WTC11 (cell line): ENCODE measurements around the gene POLR3A.

ENCODE experiments used
- TCF7 ChIP-seq: sonication (generic); formaldehyde crosslinking; IDR thresholded peaks from 2 replicates; pipeline ENCODE4 v1.8.0; 2022; ENCODE audit warnings: mild to moderate bottlenecking, low read depth, missing genetic modification reagents, moderate library complexity
- TF ChIP-seq, protein P1 (sequence below): fragments of 200-600 bp; IDR thresholded peaks from 2 replicates; pipeline ENCODE4 v1.8.0; 2022; ENCODE audit warnings: antibody characterized with exemption

- TF ChIP-seq, protein P1, sequence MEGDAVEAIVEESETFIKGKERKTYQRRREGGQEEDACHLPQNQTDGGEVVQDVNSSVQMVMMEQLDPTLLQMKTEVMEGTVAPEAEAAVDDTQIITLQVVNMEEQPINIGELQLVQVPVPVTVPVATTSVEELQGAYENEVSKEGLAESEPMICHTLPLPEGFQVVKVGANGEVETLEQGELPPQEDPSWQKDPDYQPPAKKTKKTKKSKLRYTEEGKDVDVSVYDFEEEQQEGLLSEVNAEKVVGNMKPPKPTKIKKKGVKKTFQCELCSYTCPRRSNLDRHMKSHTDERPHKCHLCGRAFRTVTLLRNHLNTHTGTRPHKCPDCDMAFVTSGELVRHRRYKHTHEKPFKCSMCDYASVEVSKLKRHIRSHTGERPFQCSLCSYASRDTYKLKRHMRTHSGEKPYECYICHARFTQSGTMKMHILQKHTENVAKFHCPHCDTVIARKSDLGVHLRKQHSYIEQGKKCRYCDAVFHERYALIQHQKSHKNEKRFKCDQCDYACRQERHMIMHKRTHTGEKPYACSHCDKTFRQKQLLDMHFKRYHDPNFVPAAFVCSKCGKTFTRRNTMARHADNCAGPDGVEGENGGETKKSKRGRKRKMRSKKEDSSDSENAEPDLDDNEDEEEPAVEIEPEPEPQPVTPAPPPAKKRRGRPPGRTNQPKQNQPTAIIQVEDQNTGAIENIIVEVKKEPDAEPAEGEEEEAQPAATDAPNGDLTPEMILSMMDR = no peak
- no peak for TF ChIP-seq TCF7
Measured at GRCh38 chr10:78069151-78069550, 39.8 kb upstream of the POLR3A start.
